Esophagus mucosa (tissue), 1 donor: ENCODE measurements around the gene KLHL41. TPM values are rescaled to one million over a fixed set of nuclear protein-coding genes. Genes with fewer than 3 reads are reported as not detected.

Experiments used
- ATAC-seq: fragments of 200-7000 bp; cut with Tn5 transposase; one replicate; pipeline ENCODE4 v1.9.1; 2020
- total RNA-seq: library from RNA; stranded (reverse); gene quantifications from one replicate; pipeline ENCODE4 v1.2.4, GENCODE V29; 2023
- donor health status: DM: yes; HTN: yes; CAD: no.

The KLHL41 gene
- total RNA-seq = 0.40 TPM

GRCh38 chr2:169509298-169509885, at the start of gene KLHL41:
TSS of gene KLHL41 (plus strand) at chr2:169509702. CDS start at chr2:169509779, 77 bp downstream.
- ATAC-seq = no peak

- no peak for ATAC-seq
These were observed 48.4 kb upstream of the KLHL41 start for GRCh38 chr2:169461143-169461542.

GRCh38 chr2:169462896-169463695, 46.4 kb upstream of the KLHL41 start:
- no peak for ATAC-seq

GRCh38 chr2:169464466-169464865, 45.0 kb upstream of the KLHL41 start:
- no peak for ATAC-seq

GRCh38 chr2:169464882-169465281, 44.6 kb upstream of the KLHL41 start:
- ATAC-seq = no peak

GRCh38 chr2:169468841-169469240, 40.7 kb upstream of the KLHL41 start:
- no peak for ATAC-seq

GRCh38 chr2:169469952-169470572, 39.4 kb upstream of the KLHL41 start:
- no peak for ATAC-seq

GRCh38 chr2:169472249-169472648, 37.3 kb upstream of the KLHL41 start:
- no peak for ATAC-seq

- ATAC-seq = no peak
These were observed 33.0 kb upstream of the KLHL41 start for GRCh38 chr2:169476459-169476858.

- no peak for ATAC-seq
These were observed 31.2 kb upstream of the KLHL41 start for GRCh38 chr2:169478339-169478738.

GRCh38 chr2:169478745-169479256, 30.7 kb upstream of the KLHL41 start:
- no peak for ATAC-seq

GRCh38 chr2:169479257-169480078, 30.0 kb upstream of the KLHL41 start, which contains the start of gene BBS5:
TSS of gene BBS5 (plus strand) at chr2:169479494. CDS start at chr2:169479554, 60 bp downstream.
- peak; percentile 95 for ATAC-seq

GRCh38 chr2:169480079-169480465, 29.4 kb upstream of the KLHL41 start:
- ATAC-seq = no peak

- ATAC-seq = no peak
These were observed 23.8 kb upstream of the KLHL41 start for GRCh38 chr2:169485650-169486138.

GRCh38 chr2:169486487-169486886, 23.0 kb upstream of the KLHL41 start:
- ATAC-seq = no peak

GRCh38 chr2:169490834-169491233, 18.7 kb upstream of the KLHL41 start:
- no peak for ATAC-seq

- no peak for ATAC-seq
These were observed 18.1 kb upstream of the KLHL41 start for GRCh38 chr2:169491378-169491777.

- ATAC-seq = no peak
These were observed 16.1 kb upstream of the KLHL41 start for GRCh38 chr2:169493360-169493759.

- ATAC-seq = no peak
These were observed 14.1 kb upstream of the KLHL41 start for GRCh38 chr2:169495310-169495928.

GRCh38 chr2:169504651-169505050, 4.9 kb upstream of the KLHL41 start:
- ATAC-seq = no peak

GRCh38 chr2:169507698-169508097, 1.8 kb upstream of the KLHL41 start:
- peak; percentile 83 for ATAC-seq

- ATAC-seq = no peak
These were observed 453 bp downstream of the KLHL41 start for GRCh38 chr2:169509955-169510354.
